Fibroblast of skin of right biceps (primary cell): ENCODE measurements around the gene KRTAP10-11.
"Not testable (repeated sequence)": the region's sequence is repeated elsewhere in the genome, so short reads cannot be mapped to it uniquely, and the experiment has no call there.

Experiments used
- DNase-seq: peaks from one replicate; pipeline ENCODE4 v3.0.0-alpha.2; 2013

Gene KRTAP10-11

DNA sequence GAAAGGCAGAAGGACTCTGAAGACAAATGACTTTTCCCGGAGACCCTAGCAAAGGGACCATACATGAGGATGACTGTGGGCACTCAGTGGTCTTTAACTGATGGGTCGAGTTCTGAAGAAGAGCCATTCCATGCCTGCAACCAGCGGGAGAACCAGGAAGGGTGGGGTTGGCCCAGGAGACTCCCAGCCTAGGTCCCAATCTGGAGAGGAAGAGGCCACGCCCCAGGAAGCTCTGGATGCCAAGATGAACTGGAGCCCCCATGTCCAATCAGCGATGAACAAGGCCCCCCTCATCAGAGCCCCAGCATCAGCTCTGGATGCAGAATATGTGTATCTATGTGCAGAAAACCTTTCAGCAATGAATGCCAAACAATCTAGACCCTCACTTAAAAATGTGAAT, 5.5 kb upstream of the KRTAP10-11 start:
- no peak for DNase-seq

DNA sequence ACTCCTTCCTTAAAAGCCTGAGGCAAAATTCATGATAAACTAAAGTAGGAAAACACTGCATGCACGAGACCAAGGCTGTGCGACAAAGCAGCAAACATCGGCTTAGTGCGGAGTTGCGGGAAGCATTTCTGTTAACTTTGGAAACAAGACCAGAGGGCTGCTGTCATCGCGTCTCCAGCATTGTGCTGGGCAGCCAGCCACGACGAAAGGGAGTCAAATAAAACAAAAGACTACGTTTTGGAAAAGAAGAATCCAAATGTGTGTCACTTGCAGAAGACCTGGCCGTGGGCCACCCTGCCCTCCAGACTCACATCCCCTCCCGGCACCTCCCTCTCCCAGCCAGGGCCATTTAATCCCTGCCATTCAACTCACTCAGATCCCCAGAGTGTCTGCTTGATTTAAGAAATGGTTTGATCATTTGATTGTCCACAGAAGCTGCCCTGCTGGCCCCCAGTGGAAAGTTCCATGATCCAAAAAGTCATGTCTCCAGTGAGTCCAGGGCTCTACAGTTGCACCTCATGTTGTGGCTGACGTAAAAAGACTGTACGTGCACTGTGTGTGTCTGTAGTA, 2.4 kb upstream of the KRTAP10-11 start:
- DNase-seq, result no peak

DNA sequence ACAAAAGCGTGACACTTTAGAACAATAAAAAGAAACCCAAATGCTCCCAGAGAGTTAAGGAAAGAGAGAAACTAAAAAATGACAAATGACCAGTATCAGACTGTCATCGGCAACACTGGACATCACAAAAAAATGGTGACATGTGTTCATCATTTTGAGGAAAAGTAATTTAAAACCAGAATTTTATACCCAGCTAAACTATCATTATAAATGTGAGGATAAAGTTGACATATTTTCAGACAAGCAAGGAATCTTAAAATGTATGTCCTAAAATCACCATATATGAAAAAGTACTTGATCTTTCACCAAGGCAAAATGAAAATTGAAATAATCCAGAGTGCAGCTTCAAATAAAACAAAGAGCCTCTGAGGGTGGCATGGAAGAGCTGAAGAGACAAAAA, 1.3 kb upstream of the KRTAP10-11 start:
- DNase-seq, result no peak

DNA sequence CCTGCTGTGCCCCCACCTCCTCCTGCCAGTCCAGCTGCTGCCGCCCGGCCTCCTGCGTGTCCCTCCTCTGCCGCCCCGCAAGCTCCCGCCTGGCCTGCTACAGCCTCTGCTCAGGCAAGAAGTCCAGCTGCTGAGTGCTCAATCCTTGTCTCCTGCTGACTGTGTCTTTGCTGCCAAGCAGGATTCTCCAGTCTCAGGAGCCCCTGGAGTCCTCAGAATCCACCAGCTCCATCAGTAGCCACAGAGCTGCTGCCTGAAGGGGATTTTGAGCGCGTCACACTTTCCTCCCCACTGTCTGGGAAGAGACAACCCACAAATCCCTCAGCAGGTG, 973 bp downstream of the KRTAP10-11 start:
- no peak for DNase-seq

DNA sequence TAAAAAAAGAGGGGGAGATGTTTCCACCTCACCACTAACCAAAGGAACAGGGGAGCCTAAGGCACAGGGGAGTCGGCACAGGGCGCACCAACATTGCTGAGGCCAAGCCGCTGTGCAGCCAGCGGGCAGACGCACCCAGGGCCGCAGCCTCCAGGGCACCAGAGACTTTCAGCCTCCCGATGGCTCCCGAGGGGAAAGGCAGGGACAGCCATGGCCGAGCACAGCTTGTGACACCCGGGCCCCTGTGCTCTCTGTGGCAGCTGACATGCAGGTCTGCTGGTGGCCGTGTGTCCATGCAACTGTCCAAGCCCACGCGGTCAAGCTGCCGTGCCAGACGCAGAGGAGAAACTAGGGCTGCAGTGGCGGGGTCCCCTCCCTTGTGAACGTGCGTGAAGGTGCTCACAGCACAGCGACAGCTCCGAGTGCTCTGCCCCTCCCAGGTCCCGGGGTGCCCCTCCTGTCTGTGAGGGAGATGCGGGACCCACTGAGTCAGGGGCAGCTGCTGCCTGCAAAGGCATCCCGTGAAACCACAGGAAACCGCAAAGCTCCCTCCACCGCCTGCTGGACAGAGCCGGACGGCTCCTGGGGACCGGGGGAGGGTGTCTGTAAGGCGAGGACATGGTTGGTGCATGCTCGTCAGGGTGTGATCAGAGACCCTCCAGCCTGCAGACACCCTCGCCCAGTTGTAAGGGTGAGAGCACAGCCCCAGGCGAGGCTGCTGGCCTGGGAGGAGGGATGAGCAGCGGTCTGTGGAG, 2.5 kb downstream of the KRTAP10-11 start:
- DNase-seq, result no peak

DNA sequence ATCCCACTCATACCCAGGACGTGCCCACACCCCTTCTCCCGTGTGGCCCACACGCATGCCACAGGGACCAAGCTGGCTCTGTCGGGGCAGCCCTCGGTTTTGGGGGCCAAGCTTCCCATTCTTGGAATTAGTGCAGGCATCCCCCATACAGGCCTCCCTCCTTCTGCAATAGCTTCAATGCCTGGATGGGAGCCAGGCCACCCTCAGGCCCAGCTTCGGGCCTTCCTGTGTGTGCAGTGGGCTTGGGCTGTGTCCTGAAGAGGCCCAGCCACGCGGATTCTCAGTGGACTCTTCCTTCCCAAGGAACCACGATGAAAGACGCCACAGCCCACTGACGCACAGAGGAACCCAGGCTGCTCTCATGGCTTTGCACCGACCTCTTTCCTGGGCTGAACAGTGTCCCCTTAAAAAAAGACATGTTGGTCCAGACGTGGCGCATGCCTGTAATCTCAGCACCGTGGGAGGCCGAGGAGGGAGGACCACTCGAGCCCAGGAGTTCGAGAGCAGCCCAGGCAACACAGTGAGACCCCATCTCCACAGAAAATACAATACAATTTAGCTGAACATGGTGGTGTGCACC, 3.4 kb downstream of the KRTAP10-11 start:
- no peak for DNase-seq

DNA sequence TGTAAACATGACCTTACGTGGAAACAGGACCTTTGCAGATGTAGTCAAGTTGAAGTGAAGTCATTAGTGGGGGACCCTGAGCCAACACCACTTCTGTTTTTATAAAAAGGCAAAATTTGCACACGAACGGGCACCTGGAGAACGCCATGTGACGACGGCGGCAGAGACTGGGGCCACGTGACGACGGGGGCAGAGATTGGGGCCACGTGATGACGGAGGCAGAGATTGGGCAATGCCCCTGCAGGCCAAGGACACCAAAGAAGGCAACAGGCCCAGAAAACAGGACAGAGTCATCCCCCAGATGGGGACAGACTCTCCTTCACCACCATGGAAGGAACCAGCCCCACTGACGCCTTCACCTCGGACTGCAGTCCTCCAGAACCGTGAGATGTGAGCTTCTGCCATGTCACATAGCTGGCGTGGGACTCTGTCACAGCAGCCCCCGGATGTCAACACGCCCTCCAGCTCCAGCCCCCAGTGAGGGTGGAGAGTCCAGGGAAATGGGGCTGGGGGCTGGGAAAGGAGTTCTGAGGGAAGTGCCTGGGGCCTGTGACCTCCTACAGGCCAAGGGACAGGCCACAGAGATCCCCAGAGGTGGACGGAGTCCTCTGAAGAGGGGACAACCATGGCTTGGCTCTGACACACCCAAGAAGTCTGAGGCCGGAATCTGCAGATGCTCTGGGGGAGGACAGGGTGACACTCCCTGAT, 4.2 kb downstream of the KRTAP10-11 start:
- no peak for DNase-seq

DNA sequence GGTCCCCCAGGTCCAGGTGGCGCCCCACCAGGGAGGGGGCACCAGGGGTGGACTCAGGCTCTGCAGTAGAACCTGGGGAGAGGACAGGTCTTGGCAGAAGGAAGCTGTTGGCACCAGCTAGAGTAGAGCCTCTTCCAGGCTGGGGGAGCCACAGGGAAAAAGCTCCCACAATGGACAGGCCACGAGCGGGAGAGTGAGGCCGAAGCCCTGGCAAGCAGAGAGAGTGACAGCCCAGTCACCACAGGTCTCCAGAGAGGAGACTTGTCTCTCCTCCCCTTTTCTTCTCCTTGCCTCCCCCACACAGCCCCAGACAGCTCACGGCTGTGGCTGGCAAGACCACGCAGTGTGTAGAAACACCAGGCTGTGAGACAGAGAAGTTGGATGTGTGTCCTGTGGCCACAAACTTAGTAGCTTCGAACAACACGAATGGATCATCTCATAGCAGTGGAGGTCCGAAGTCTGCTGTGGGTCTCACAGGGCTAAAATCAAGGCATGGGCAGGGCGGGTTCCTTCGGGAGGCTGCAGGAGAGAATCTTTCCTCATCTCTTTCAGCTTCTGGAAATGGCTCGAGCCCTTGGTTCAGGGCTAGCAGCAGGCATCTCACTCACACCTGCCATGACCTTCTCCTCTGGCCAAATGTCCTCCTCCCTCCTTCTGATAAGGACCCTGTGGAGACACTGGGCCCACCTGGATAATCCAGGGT, 4.9 kb downstream of the KRTAP10-11 start:
- no peak for DNase-seq

DNA sequence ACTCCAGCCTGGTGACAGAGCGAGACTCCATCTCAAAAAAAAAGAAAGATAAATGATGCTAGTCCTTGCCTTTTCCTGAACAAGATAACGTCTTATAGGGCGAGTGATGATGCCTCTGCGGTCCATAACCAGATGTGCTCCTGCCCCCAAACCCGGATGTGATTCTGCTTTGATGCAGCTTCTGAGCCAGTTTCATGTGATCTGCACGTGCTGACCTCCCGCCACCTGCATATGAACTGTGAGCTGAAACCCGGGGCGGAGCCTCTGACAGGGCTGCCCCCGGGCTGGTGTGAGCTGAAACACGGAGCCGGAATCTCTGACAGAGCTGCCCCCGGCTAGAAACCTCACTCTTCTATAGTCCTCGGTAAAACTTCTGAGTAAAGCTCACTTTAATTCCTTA, 6.9 kb downstream of the KRTAP10-11 start:
- no peak for DNase-seq

DNA sequence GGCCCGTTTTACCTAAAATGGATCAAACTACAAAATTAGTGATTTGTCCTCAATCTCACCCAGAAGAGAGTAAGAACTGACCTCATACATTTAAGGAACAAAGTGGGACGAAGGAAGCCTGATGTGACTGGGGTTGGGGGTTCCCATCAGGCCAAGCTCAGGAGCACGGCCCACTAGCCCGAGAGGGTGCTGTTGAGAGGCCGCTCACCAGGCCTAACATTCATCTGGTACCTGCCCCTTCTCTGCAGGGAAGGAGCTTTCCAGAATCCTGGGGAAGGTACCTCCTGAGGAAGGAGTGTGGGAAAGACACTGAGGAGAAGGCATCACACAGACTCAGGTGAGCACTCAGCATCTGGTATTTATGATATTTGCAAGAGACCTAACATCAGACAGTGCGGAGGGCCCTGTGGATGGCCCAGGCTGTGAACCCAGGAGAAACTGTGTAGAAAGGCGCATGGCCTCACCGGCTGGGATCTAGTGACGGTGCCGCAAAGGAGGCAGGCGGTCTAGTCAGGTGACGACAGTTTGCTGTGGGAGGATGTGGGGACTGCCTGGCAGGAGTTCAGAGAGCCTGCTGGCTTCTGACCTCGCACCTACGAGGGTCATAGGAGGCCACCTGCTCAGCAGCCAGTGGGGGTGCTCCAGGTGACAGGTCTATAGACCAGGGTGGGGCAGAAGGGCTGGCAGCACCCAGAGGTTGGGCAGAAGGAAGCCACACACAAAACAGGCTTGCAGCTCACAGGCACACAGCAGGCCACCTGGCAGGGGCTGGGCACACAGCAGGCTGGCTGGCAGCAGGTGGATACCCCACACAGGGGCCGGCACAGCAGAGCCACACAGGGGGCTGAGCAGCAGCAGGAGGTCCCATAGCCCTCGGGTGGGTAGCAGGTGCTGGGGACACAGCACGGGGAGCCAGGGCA, 7.7 kb downstream of the KRTAP10-11 start:
- DNase-seq, result no peak

DNA sequence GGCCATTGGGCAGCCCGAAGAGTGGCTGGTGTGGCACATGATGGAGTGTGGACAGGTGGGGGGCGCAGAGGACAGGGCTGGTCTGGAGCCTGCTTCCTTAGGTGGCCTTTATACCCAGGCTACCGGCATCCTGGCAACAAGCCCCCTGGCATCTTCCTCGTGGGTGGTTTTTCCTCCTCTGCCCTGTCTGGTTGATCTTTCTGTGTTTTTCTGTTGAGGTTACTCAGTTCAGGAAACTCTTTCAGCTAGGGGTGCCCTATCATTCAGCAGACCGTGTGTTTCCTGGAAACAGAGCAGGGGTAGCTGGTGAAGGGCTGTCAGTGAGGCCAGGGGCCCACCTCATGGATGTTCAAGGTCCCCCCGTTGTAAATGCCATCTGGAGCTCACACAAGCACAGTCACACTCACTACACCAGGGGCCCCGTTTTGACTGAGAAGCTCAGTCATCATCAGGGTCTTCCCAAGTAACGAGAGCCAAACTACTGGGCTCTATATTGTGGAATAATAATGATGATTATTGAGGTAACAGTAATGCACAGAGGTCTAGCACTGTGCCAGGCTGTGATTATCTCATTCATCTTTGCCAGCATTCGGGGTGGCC, 8.5 kb downstream of the KRTAP10-11 start, which contains the start of gene KRTAP12-4:
TSS of gene KRTAP12-4 (minus strand) at position 84 of the 600 bp plus-strand sequence. CDS start at position 39, 45 bp downstream.
- DNase-seq, result no peak

DNA sequence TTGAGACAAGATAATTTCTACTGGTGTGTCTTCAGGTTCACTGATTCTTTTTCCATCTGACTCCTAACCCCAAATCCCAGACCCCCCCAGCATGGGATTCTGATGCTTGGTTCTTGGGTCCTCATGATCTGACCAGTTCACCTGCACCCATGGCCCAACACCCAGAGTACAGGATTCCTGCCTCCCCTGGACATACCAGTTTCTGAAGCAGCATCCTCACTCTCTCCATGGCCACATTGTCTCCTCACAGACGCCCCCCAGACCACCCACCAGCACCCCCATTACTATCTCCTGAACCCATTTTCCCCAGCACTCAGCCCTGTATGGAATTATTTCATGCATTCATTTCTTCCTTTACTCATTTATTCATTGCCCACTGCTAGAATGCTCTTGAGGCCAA, 10.7 kb downstream of the KRTAP10-11 start:
- DNase-seq, result no peak

DNA sequence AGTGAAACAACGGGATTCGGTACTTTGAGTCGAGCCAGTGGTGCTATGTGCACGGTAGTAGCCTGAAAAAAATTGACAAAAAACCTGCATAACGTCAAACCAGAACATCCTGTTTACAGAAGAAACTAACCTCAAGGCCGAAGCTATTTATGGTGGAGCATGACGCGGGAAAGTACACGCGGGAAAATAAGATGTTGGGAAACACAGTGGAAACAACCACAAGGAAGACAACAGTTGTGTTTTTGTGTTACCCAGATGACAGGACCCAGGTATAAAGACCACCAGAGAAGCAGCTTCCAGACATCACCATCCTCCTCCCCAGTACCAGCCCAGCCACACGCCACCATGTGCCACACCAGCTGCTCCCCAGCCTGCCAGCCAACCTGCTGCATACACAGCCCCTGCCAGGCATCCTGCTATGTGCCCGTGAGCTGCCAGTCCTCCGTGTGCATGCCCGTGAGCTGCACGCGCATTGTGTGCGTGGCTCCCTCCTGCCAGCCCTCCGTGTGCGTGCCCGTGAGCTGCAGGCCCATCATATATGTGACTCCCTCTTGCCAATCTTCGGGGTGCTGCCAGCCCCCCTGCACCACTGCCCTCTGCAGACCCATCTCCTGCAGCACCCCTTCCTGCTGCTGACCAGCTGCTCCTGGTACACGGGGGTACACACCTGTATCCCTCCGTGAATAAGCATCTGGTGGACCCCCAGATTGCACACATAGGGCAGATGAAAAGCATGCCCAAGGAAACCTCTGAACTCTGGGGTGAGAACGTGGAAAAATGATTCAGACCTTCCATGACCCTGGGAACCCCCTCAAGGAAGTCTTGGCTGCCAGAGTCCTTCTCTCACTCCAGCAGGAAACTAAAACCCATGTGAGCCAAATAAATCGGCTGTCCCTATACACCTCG, 11.7 kb downstream of the KRTAP10-11 start, which contains the start of gene KRTAP12-3:
TSS of gene KRTAP12-3 (plus strand) at position 298 of the 906 bp plus-strand sequence. CDS start at position 346, 48 bp downstream.
- no peak for DNase-seq

DNA sequence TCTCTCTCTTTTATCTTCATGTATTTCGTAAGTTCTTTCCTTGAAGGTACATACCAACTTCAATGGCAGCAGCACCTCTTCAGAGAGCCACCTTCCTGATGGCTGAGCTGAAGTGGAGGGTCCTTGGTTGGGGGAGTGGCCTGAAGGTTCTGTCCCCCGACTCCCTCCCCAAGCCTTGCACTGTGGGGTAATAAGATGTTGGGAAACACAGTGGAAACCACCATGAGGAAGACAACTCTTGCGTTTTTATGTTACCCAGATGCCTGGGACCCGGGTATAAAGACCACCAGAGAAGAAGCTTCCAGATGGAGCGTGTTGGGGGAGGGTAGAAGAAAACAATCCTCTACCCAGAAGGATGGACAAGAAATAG, 12.3 kb downstream of the KRTAP10-11 start:
- DNase-seq, result no peak

DNA sequence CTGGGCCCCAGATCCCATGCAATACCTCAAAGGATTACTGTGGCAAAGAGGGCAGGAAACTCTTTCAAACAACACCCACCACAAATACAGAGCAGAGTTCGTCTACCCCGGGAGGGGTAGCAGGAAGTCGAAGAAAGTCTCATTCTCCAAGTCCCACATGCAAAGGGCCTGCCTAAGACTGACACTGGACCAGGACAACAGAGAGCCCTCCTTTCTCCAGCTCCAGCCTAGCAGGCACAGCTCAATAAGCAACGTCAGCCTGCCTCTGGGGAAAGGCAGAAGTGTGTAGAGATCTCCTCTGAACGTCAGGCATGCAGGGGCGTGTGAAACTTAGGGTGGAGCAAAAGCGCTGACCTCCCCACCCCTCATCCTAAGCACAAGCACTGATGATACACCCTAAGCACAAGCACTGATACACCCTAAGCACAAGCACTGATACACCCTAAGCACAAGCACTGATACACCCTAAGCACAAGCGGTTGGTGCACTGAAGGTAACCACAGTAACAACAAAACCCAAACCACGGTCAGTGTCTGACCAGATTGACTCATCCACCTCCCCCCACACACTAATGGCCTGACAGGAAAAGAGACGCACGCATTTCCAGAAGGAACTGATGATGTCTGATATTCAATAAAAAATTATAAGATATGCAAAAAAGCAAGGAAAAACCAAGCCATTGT, 12.8 kb downstream of the KRTAP10-11 start:
- no peak for DNase-seq

DNA sequence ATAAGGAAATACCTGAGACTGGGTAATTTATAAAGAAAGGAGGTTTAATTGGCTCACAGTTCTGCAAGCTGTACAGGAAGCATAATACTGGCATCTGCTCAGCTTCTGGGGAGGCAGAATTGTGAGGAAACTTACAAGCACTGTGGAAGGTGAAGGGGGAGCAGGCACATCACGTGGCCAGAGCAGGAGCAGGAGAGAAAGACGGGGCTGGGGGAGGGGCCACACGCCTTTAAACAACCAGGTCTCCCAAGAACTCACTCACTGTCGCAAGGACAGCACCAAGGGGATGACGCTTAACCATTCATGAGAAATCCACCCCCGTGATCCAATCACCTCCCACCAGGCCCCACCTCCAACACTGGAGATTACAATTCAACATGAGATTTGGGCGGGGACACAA, 15.4 kb downstream of the KRTAP10-11 start:
- DNase-seq, result not testable (repeated sequence)

DNA sequence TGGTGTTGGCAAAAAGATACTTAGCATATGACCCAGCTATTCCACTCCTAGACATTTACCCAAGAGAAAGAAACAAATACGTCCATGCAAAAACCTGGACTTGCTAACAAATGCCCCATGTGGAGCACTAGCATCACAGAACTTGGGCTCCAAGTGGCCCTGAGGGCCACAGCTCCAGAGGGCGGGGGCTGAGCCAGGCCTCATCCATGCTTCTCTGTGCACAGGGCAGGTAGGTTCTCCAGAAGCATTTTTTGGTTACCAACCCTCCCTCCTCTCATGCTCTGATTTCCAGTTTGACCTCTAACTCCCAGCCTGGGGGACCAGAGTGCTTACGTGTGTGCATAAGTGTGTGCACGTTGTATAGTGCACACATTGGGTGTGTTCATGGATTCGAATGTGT, 18.5 kb downstream of the KRTAP10-11 start:
- no peak for DNase-seq

DNA sequence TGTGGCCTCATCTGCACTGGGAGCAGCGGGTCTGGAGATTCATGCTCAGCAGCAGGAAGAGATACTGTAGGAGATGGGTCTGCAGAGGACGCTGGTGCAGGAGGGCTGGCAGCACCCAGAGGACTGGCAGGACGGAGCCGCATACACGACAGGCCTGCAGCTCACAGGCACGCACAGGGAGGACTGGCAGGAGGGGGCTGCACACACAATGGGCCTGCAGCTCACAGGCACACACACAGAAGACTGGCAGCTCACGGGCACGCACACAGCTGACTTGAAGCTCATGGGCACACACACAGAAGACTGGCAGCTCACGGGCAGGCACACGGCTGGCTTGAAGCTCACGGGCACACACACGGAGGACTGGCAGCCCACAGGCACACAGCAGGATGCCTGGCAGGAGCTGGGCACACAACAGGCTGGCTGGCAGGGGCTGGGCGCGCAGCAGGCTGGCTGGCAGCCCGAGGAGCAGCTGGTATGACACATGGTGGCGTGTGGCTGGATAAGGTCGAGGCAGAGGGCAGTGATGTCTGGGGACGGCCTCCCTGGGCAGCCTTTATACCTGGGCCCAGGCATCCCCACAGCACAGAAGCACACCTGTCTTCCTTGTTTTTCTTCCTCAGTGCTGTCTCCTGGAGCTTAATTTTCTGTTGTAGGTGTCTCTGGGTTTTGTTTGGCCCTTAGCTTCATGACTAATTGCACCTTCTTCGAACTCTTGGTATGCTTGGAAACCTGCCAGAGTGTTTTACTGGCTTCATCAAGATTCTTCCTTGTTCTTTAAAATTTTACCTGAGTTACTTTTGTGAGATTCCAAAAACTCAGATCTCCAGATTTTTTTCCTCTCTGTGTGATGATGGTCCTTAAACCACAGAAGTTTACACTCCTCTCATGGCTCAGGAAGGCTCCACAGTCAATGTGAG, 20.4 kb downstream of the KRTAP10-11 start, which contains the start of gene KRTAP12-2:
TSS of gene KRTAP12-2 (minus strand) at position 527 of the 920 bp plus-strand sequence. CDS start at position 486, 41 bp downstream.
- DNase-seq, result no peak

DNA sequence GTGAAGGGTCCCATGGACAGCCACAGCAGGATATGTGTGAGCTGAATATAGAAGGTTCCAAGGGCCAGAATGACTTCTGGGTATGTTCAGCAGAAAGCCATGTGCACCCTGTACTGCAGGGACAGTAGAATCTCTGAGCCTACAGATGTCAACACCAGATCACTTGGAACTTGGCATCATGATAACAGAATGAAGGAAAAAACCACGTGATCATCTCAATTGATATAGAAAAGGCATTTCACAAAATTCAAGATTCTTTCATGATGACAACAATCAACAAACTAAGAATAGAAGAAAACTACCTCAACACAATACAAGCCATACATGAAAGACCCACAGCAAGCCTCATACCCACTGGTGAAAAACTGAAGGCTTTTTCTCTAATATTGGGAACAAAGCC, 21.4 kb downstream of the KRTAP10-11 start:
- DNase-seq, result no peak
